Hepatocyte (in vitro differentiated cells): Measurements from ENCODE around the gene DNAJA4. TPM values are rescaled to one million over a fixed set of nuclear protein-coding genes. Genes with fewer than 3 reads are reported as not detected.

Source experiments
- DNase-seq: peaks from one replicate; pipeline ENCODE4 v3.0.0-alpha.2; 2016; ENCODE audit warnings: low spot score
- H2AFZ ChIP-seq: fragments of 200-600 bp; sonication (generic); 2 replicates; pipeline ENCODE4 v1.6.0; 2016; ENCODE audit warnings: antibody characterized with exemption, mild to moderate bottlenecking
- H3K27ac ChIP-seq: fragments of 200-600 bp; sonication (generic); 2 replicates; pipeline ENCODE4 v1.5.1; 2016; ENCODE audit warnings: mild to moderate bottlenecking
- H3K27me3 ChIP-seq: fragments of 200-600 bp; sonication (generic); 2 replicates; pipeline ENCODE4 v1.6.1; 2016
- H3K36me3 ChIP-seq: fragments of 200-600 bp; sonication (generic); replicated peaks from 2 replicates; pipeline ENCODE4 v1.5.1; 2016; ENCODE audit warnings: low read depth; ENCODE audit not compliant: insufficient read depth
- H3K4me1 ChIP-seq: fragments of 200-600 bp; sonication (generic); 2 replicates; pipeline ENCODE4 v1.5.1; 2016; ENCODE audit warnings: mild to moderate bottlenecking, moderate library complexity; ENCODE audit not compliant: insufficient read depth
- H3K4me2 ChIP-seq: fragments of 200-600 bp; sonication (generic); 2 replicates; pipeline ENCODE4 v1.6.0; 2016
- H3K4me3 ChIP-seq: fragments of 200-600 bp; sonication (generic); 2 replicates; pipeline ENCODE4 v1.5.1; 2016; ENCODE audit warnings: mild to moderate bottlenecking
- H3K79me2 ChIP-seq: fragments of 200-600 bp; sonication (generic); 2 replicates; pipeline ENCODE4 v1.6.0; 2017; ENCODE audit warnings: mild to moderate bottlenecking
- H3K9me2 ChIP-seq: fragments of 200-600 bp; sonication (generic); replicated peaks from 2 replicates; pipeline ENCODE4 v1.6.0; 2017; ENCODE audit warnings: mild to moderate bottlenecking; ENCODE audit not compliant: insufficient read depth
- H3K9me3 ChIP-seq: fragments of 200-600 bp; sonication (generic); 2 replicates; pipeline ENCODE4 v1.5.1; 2016; ENCODE audit warnings: low read depth, mild to moderate bottlenecking
- H4K20me1 ChIP-seq: fragments of 200-600 bp; sonication (generic); 2 replicates; pipeline ENCODE4 v1.6.0; 2016; ENCODE audit warnings: mild to moderate bottlenecking; ENCODE audit not compliant: insufficient read depth, poor library complexity, severe bottlenecking
- CTCF ChIP-seq: fragments of 200-600 bp; sonication (generic); IDR thresholded peaks from 2 replicates; pipeline ENCODE4 v1.5.1; 2016; ENCODE audit warnings: antibody characterized with exemption, mild to moderate bottlenecking; ENCODE audit not compliant: poor library complexity
- EZH2 ChIP-seq: fragments of 200-600 bp; sonication (generic); IDR thresholded peaks from 2 replicates; pipeline ENCODE4 v1.6.1; 2016; ENCODE audit warnings: antibody characterized with exemption, mild to moderate bottlenecking, borderline replicate concordance
- EZH2phosphoT487 ChIP-seq: fragments of 200-600 bp; sonication (generic); IDR thresholded peaks from one replicate; pipeline ENCODE4 v1.6.1; 2018; ENCODE audit warnings: antibody characterized with exemption, mild to moderate bottlenecking, low read depth, moderate library complexity; ENCODE audit not compliant: unreplicated experiment, severe bottlenecking
- WGBS: methylation state at CpG from one replicate; pipeline ENCODE4 v1.1.6; 2016; ENCODE audit warnings: low lambda C conversion rate; ENCODE audit errors: missing lambda C conversion rate; 5-methylcytosine and 5-hydroxymethylcytosine counted together
- polyA plus RNA-seq: library from polyadenylated mRNA; unstranded; fragments of >200 nt; fragmentation: Nextera tagmentation; extraction: Ambion mirVana; gene quantifications from 2 replicates; pipeline ENCODE4 v1.2.1, GENCODE V29; 2016
- total RNA-seq: library from RNA; depleted of rRNA; stranded (reverse); fragments of >200 nt; gene quantifications from 2 replicates; pipeline ENCODE4 v1.2.3, GENCODE V29; 2014

Gene DNAJA4
- total and polyA plus RNA-seq, 2 experiments from 2014 or later, result 2.8 to 3.6 TPM

GRCh38 chr15:78276064-78276943 is 11.9 kb downstream of the DNAJA4 start:
- H4K20me1 ChIP-seq, result no peaks in the 10 kb centered on the region
- TF ChIP-seq CTCF, result no peak
- no peak for TF ChIP-seq EZH2
- TF ChIP-seq EZH2phosphoT487, result no peak
- no peak overlapping the region for H3K4me2 ChIP-seq
- H3K27me3 ChIP-seq, result no peaks in the 10 kb centered on the region
- H3K79me2 ChIP-seq, result no peaks in the 10 kb centered on the region
- DNase-seq, result no peak
- no peaks in the 10 kb centered on the region for H3K36me3 ChIP-seq
- peak overlapping the region; percentile 13 for H3K27ac ChIP-seq
- WGBS, result 79% methylated on average over 6 of the region's 6 CpGs
- no peaks in the 10 kb centered on the region for H3K4me1 ChIP-seq
- H3K9me2 ChIP-seq, result no peaks in the 10 kb centered on the region
- no peaks in the 10 kb centered on the region for H3K9me3 ChIP-seq
- no peak overlapping the region for H3K4me3 ChIP-seq
- no peak overlapping the region for H2AFZ ChIP-seq

- Histone ChIP-seq H3K9me2 (no peaks in the 10 kb centered on the region), H3K9me3 (no peaks in the 10 kb centered on the region), H3K79me2 (no peaks in the 10 kb centered on the region), H4K20me1 (no peaks in the 10 kb centered on the region), H3K27me3 (no peaks in the 10 kb centered on the region), H2AFZ (no peak overlapping the region), H3K36me3 (no peaks in the 10 kb centered on the region), H3K4me2 (no peak overlapping the region), H3K4me3 (no peak overlapping the region), H3K4me1 (no peaks in the 10 kb centered on the region), H3K27ac (no peak overlapping the region)
- 96% methylated on average over 13 of the region's 13 CpGs for WGBS
- DNase-seq, result no peak
- TF ChIP-seq CTCF, result no peak
- TF ChIP-seq EZH2phosphoT487, result no peak
- TF ChIP-seq EZH2, result no peak
Observed at GRCh38 chr15:78280319-78281072, 16.1 kb downstream of the DNAJA4 start.

DNA sequence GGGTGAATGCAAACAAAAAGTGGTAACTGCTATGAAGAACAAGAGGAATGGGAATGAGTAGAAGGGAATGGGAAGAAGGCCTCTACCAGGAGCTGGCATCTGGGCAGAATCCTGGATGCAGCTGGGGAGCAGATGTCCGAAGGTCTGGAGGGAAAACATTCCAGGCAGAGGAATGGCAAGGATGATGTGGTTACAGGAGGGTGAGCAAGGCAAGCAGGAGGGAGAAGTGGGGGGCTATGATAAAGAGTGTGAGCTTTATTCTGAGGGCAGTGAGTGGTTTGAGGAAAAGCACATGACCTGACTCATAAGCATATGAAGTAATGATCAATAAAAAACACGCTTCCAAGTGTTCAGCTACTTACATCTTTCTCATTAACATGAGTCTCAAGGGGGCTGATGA is 18.0 kb downstream of the DNAJA4 start:
- no peak for DNase-seq
- Histone ChIP-seq H3K36me3 (no peaks in the 10 kb centered on the region), H3K27me3 (no peaks in the 10 kb centered on the region), H3K9me3 (no peaks in the 10 kb centered on the region), H3K4me3 (no peak overlapping the region), H3K27ac (no peak overlapping the region), H3K4me1 (no peaks in the 10 kb centered on the region), H4K20me1 (no peaks in the 10 kb centered on the region), H3K4me2 (no peak overlapping the region), H2AFZ (no peak overlapping the region), H3K9me2 (no peaks in the 10 kb centered on the region), H3K79me2 (no peaks in the 10 kb centered on the region)
- TF ChIP-seq CTCF, result no peak
- TF ChIP-seq EZH2phosphoT487, result no peak
- TF ChIP-seq EZH2, result no peak
- WGBS, result 100% methylated on average over 2 of the region's 2 CpGs
